Left kidney (tissue), 2 donors: ENCODE measurements around the gene RWDD4. TPM values are rescaled to one million over a fixed set of nuclear protein-coding genes. Genes with fewer than 3 reads are reported as not detected.
"Not testable (repeated sequence)": the region's sequence is repeated elsewhere in the genome, so short reads cannot be mapped to it uniquely, and the experiment has no call there.

Experiments
- DNase-seq: peaks from one replicate; pipeline ENCODE4 v3.0.0-alpha.2; 2013
- polyA plus RNA-seq: library from polyadenylated mRNA; unstranded; fragments of 120-200 nt; gene quantifications from one replicate; pipeline ENCODE4 v1.2.1, GENCODE V29; 2013; ENCODE audit not compliant: insufficient read length

Gene RWDD4
- polyA plus RNA-seq, 1 donor: 38.3 TPM

GRCh38 chr4:183636923-183637322 is 22.1 kb downstream of the RWDD4 start:
- no peak for DNase-seq

- DNase-seq: no peak
These were observed 22.5 kb downstream of the RWDD4 start for GRCh38 chr4:183636503-183636902.

DNA sequence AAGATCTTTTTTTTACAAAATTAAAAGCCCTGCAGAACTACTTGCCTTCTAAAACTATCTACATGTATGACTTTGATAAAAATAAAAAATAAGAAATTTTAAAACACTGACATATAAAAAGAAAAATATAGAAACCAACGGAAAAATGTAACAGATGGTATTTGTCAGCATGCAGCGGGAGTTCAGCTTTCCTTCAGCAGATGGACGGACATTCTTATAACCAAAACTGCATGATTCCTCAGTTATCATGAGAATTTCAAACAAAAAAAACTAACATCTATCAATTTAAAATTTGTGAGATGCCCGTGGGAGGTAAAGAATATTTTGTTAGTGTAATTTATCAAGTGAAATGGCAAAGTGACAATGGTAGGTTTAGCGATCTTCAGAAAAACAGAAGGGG is 23.2 kb downstream of the RWDD4 start:
- no peak for DNase-seq

DNA sequence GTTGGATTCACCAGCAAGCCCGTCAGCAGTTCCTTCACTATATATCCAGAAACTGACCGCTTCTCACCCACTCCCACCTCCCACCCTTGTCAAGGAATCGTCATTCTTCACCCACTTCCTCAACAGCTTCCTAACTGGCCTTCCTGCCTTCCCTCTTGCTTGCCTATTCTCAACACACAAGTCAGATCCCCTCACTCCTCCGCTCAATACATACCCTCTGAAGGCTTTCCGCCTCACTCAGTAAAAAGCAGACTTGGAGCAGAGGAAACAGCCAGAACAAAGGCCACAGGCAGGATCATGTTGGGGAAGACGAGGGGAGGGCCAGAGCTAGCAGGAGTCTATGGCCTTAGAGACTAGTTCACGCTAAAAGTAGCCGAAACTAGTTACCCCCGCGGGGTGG is 23.7 kb downstream of the RWDD4 start:
- DNase-seq: peak; percentile 34

DNA sequence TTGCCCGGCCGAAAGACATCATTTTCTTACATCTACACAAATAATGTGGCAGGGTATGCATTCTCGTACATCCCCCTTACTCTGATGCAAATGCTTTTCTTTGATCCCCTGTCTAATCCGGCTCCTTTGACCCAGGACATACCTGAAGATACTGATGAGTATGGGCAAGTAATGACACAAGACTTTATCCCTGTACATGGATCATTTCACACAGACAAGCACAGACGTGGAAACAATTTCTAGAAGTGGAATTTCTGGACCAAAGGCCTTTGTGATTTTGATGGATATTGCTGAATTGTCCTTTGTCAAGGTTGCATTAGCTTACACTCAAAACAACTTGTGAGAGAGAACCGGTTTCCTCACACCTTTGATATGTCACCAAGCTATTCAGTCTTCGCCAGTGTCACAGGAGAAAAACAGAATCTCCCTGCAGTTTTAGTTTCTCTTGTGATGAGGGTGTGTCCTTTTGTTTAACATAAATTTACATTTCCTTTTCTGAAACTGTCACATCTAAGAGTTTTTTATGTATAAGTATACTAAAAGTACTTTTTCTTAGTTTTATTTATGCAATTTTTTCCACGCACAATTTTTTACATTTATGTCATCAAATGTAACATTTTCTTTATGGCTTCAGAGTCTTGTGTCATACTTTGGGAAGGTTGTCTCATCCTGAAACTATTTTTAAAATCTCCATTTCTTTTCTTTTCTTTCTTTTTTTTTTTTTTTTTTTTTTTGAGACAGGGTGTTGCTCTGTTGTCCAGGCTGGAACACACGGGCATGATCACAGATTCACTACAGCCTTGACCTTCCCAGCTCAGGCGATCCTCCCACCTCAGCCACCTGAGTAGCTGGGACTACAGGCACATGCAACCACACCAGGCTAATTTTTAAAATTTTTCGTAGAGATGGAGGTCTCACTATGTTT is 25.2 kb downstream of the RWDD4 start:
- no peak for DNase-seq

DNA sequence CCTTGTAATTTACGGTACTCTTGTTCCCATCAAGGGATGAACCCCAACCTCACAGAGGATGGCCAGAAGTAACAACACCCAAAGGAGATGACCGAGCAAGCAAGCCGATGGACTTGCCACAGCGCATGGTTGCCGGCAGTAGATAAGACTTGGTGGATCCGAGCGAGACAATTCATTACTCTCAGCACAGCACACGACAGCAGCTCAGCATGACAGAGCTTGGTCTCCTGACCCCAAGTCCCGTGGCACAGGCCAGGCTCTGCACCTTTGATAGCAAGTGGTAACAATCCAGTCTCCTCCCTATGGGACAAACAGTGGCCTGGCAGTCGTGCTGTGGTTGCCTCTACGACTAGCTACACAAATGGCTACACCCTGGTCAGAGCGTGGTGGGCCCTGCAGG is 26.3 kb downstream of the RWDD4 start:
- DNase-seq: no peak

- no peak for DNase-seq
These were observed 27.3 kb downstream of the RWDD4 start for GRCh38 chr4:183631577-183632198.

DNA sequence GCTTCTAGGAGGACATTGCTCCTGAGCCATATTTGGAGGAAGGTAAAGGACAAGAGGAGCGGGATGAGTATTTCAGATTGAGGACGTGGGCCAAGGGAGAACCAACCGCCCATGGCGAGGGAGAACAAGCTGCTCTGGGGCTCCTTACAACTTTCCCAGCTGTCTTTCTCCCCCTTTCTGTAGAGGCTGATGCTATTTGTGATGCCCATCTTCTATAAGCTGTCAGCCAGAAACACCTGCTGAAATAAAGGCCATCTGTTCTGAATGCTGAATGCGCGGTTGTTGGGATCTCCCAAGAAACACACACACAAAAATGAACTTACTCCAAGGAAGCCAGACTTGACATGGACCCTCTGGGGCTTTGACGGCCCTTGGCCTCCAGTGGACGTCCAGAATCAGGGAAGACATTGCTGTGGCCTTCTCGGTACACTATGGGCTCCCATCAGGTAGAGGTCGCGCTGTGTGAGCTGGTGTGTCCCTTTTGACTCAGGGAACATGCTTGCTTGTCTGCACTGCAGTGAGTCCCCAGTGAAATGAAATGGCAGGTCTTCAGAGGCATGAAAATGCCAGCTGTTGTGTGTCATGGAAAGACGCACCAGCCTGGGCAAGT is 30.9 kb downstream of the RWDD4 start:
- no peak for DNase-seq

- DNase-seq: not testable (repeated sequence)
These were observed 31.7 kb downstream of the RWDD4 start for GRCh38 chr4:183627286-183627685.

- no peak for DNase-seq
These were observed 32.8 kb downstream of the RWDD4 start for GRCh38 chr4:183626168-183626567.

DNA sequence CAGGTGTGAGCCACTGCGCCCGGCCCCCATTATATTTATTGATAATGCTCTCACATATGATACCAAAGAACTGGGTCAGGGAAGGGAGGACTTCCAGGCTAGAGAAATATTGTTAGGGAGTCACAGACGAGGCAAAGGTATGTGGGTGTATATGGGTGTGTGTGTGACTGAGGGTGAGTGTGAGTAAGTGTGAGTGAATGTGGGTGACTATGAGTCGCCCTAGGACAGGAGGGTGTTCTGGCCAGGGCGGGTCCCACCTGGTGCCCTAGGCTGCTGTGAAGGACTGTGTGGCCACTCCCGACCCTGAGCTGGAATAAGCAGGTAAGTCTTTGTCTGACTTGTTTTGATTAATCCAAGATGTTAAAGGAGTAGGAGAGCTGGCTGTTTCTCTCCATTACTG is 34.4 kb downstream of the RWDD4 start:
- DNase-seq: no peak

DNA sequence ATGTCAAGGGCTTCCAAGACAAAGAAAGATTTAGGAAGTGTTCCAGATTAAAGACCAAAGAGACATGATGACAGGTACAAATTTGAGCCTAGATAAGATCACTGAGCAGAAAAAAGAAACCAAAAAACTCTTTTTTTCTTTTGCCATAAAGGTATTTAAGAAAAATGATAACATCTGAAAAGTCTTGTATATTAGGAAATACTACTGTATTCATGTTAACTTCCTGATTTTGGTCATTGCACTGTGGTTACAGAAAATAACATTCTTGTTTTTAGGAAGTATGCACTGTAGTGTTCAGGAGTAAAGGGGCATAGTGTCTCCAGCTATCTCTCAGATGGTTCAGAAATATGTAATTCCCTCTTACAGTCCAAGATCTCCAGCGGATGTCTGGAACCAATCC is 37.1 kb downstream of the RWDD4 start:
- no peak for DNase-seq

DNA sequence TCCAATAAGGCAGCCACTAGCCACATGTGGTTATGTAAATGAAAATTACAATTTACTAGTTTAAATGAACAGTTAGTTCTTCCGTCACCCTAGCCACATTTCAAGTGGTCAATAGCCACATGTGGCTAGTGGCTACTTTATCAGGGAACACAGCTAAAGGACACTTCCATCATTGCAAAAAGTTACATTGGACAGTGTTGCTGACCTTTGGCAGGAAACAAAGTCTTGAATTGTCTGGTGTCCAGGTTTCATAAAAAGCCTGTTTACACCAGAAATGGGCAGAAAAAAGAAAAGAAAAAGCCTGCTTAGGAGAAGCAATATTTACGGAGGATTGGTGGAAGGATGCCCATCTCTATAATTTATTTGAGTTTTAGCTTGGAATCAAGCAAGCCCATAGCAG is 38.6 kb downstream of the RWDD4 start:
- DNase-seq: no peak

GRCh38 chr4:183618681-183619080 is 40.3 kb downstream of the RWDD4 start:
- no peak for DNase-seq

DNA sequence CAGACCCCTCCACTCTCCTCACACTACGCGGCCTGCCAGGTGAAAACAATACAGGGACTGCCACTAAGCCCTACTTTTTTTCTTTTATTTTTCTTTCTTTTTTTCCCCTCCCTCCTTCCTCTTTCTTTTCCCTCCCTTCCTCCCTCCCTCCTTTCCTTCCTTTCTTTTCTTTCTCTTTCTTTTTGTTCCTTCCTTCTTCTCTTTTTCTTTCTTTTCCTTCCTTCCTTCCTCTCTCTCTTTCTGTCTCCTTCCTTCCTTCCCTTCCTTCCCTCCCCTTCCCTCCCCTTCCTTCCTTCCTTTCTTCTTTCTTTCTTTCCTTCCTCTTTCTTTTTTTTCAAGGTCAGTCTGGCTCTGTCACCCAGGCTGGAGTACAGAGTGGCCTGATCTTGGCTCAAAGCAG is 41.9 kb downstream of the RWDD4 start:
- DNase-seq: no peak

GRCh38 chr4:183612329-183613250 is 46.4 kb downstream of the RWDD4 start:
- no peak for DNase-seq

DNA sequence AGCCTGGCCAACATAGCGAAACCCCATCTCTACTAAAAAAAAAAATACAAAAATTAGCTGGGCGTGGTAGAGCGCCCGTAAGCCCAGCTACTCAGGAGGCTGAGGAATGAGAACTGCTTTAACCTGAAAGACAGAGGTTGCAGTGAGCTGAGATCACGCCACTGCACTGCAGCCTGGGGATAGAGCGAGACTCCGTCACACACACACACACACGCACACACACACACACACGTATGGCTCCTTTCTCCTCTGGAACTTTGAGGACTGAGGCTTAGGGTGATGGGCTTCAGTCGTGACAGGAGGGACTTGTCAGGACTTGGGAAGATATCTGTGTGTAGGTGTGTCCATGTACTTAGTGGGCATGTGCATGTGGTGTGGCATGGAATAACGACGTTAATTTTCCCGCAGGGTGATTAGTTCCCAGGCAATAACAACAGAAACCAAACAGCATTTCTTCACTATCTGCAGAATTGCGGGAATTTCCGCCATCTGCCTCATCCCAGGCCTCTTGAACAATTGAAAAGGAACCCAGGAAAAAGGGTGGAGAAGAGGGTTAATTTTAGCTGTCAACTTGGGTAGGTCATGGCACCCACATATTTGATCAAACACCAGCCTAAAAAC is 47.7 kb downstream of the RWDD4 start:
- no peak for DNase-seq

GRCh38 chr4:183610613-183611012 is 48.4 kb downstream of the RWDD4 start:
- DNase-seq: no peak

DNA sequence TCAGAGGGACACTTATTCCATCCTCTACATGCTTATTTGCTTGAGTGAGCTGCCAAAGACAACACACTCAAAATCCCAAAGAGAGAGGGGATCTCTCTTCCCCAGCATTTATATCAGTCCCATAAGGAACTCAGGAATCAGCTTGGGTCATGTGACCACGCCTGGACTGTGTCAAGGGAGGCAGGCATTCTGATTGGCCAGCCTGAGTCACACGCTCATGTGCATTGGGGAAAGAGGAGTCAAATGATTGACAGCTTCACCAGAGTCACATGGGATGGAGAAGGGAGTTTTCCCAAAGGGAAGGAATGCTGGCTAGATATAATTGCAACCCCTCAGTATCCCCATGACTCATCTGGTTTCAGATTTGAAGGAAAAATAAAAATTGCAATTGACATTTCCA is 49.0 kb downstream of the RWDD4 start:
- DNase-seq: no peak

- DNase-seq: no peak
These were observed 49.8 kb downstream of the RWDD4 start for GRCh38 chr4:183609151-183609550.

- no peak for DNase-seq
These were observed 51.1 kb downstream of the RWDD4 start for GRCh38 chr4:183607894-183608293.
